Measurements from ENCODE around the gene AZU1.

DNA sequence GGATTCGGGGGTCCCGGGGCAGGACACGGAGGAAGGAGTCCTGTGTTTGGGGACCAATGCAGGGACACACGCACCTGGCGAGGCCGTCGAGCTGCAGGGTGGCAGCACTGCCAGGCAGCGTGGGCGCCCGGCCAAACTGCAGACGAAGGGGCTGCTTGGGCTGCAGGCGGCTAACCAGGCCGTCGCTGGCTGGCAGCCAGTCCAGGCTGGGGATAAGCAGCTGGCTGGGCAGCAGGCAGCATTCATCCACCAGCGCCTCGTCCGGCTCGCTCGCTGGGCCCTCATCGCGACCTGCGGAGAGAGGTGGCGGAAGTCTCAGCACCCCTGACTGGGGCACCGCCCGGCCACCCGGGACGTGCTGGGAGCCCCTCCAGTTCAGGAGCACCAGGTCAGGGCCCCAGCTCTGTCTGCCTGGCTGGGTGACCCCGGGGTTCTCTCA lies 43.3 kb downstream of the AZU1 start:
- TF ChIP-seq, protein P1, sequence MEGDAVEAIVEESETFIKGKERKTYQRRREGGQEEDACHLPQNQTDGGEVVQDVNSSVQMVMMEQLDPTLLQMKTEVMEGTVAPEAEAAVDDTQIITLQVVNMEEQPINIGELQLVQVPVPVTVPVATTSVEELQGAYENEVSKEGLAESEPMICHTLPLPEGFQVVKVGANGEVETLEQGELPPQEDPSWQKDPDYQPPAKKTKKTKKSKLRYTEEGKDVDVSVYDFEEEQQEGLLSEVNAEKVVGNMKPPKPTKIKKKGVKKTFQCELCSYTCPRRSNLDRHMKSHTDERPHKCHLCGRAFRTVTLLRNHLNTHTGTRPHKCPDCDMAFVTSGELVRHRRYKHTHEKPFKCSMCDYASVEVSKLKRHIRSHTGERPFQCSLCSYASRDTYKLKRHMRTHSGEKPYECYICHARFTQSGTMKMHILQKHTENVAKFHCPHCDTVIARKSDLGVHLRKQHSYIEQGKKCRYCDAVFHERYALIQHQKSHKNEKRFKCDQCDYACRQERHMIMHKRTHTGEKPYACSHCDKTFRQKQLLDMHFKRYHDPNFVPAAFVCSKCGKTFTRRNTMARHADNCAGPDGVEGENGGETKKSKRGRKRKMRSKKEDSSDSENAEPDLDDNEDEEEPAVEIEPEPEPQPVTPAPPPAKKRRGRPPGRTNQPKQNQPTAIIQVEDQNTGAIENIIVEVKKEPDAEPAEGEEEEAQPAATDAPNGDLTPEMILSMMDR (IDR thresholded peaks at IDR 0.05) = no peak
- no peak for TF ChIP-seq POLR2A (IDR thresholded peaks at IDR 0.05)

Measured in body of pancreas (tissue), 4 donors.